Endodermal cell (in vitro differentiated cells): ENCODE measurements around the gene PRPF19. TPM values are rescaled to one million over a fixed set of nuclear protein-coding genes. Genes with fewer than 3 reads are reported as not detected.

Experiments
- DNase-seq: peaks from one replicate; pipeline ENCODE4 v3.0.0-alpha.2; 2017
- H3K27ac ChIP-seq: 2 replicates; pipeline ENCODE4 v1.5.1; 2013; ENCODE audit warnings: mild to moderate bottlenecking, low read depth, low read length, moderate library complexity
- H3K27me3 ChIP-seq: 2 replicates; pipeline ENCODE4 v1.6.1; 2013; ENCODE audit warnings: mild to moderate bottlenecking, low read length, moderate library complexity; ENCODE audit not compliant: insufficient read depth, control insufficient read depth, poor library complexity, severe bottlenecking
- H3K36me3 ChIP-seq: 2 replicates; pipeline ENCODE4 v1.7.0; 2013; ENCODE audit warnings: mild to moderate bottlenecking, low read length, moderate library complexity; ENCODE audit not compliant: control insufficient read depth, insufficient read depth
- H3K4me1 ChIP-seq: one replicate; pipeline ENCODE4 v1.7.0; 2013; ENCODE audit warnings: low read length; ENCODE audit not compliant: control insufficient read depth, insufficient read depth
- H3K4me3 ChIP-seq: 2 replicates; pipeline ENCODE4 v1.5.1; 2013; ENCODE audit warnings: mild to moderate bottlenecking, low read length, moderate library complexity
- H3K9ac ChIP-seq: 2 replicates; pipeline ENCODE4 v1.6.1; 2013; ENCODE audit warnings: mild to moderate bottlenecking, low read length, moderate library complexity; ENCODE audit not compliant: poor library complexity, severe bottlenecking; ENCODE audit errors: extremely low read depth
- H3K9me3 ChIP-seq: 2 replicates; pipeline ENCODE4 v1.6.1; 2013; ENCODE audit warnings: mild to moderate bottlenecking, low read length, moderate library complexity; ENCODE audit not compliant: control insufficient read depth
- H3K27ac Mint-ChIP-seq: 2 replicates; pipeline ENCODE4 v1.8.0; 2020; ENCODE audit warnings: mixed read lengths
- H3K27me3 Mint-ChIP-seq: 2 replicates; pipeline ENCODE4 v1.8.0; 2021; ENCODE audit warnings: mild to moderate bottlenecking, mixed read lengths; ENCODE audit not compliant: insufficient read depth
- H3K36me3 Mint-ChIP-seq: 2 replicates; pipeline ENCODE4 v1.8.0; 2020; ENCODE audit warnings: low read depth, mixed read lengths
- H3K4me1 Mint-ChIP-seq: 2 replicates; pipeline ENCODE4 v1.8.0; 2020; ENCODE audit warnings: mixed read lengths
- H3K4me3 Mint-ChIP-seq: 2 replicates; pipeline ENCODE4 v1.8.0; 2020; ENCODE audit warnings: mild to moderate bottlenecking, moderate library complexity, mixed read lengths
- H3K9me3 Mint-ChIP-seq: 2 replicates; pipeline ENCODE4 v1.8.0; 2020; ENCODE audit warnings: mild to moderate bottlenecking, mixed read lengths
- WGBS, 2 experiments: methylation state at CpG; one replicate each; pipeline versions ENCODE4 v1.1.5 to v1.1.7; 2013; ENCODE audit warnings: missing lambda C conversion rate in 2 of 2, mixed read lengths in 1 of 2; ENCODE audit not compliant: insufficient coverage in 1 of 2, insufficient read length in 1 of 2; 5-methylcytosine and 5-hydroxymethylcytosine counted together
- total RNA-seq, 2 donors: library from RNA; stranded (reverse); fragmentation: NEBNext Ultra II Directional in 1 of 2; extraction: Animal tissue kit (Norgen Biotek cat#: 25700) in 1 of 2; gene quantifications; 2 replicates in 1 of 2; 3 replicates in 1 of 2; pipeline ENCODE4 v1.2.1, GENCODE V29; 2021
- TF ChIP-seq, protein P1 (sequence below): fragments of 200-600 bp; sonication (generic); conservative IDR thresholded peaks from 2 replicates; pipeline ENCODE4 v1.5.0; 2021; ENCODE audit warnings: antibody characterized with exemption, mild to moderate bottlenecking

PRPF19 gene
- total RNA-seq, 2 donors from 2014 or later, result 106 to 109 TPM

DNA sequence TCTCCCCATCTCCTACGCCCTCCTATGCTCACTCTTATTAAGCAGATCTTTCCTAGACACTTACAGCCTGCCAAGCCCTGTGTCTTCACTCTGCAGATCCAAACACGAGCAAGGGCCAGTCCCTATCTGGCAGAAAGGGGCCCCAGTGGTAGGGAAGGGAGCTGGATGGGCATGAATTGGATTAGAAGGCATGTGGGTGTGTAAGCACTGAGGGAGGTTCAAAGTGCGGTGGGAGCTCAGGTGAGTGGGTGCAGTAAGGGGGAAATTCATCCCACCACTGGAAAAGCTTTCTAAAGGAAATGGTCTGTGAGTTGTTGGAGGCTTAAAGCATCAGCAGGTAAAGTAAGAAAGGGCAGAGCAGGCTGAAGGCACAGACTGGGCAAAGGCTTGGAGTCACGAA is 23.4 kb upstream of the PRPF19 start:
- Mint-ChIP-seq H3K9me3 (no peaks in the 10 kb centered on the region), H3K27ac (no peak overlapping the region), H3K4me1 (peaks cover 10% of the 10 kb centered on the region), H3K4me3 (no peak overlapping the region), H3K27me3 (peaks cover 8% of the 10 kb centered on the region), H3K36me3 (peaks cover 48% of the 10 kb centered on the region)
- no peaks in the 10 kb centered on the region for H3K9me3 ChIP-seq
- DNase-seq, result no peak
- TF ChIP-seq, protein P1, sequence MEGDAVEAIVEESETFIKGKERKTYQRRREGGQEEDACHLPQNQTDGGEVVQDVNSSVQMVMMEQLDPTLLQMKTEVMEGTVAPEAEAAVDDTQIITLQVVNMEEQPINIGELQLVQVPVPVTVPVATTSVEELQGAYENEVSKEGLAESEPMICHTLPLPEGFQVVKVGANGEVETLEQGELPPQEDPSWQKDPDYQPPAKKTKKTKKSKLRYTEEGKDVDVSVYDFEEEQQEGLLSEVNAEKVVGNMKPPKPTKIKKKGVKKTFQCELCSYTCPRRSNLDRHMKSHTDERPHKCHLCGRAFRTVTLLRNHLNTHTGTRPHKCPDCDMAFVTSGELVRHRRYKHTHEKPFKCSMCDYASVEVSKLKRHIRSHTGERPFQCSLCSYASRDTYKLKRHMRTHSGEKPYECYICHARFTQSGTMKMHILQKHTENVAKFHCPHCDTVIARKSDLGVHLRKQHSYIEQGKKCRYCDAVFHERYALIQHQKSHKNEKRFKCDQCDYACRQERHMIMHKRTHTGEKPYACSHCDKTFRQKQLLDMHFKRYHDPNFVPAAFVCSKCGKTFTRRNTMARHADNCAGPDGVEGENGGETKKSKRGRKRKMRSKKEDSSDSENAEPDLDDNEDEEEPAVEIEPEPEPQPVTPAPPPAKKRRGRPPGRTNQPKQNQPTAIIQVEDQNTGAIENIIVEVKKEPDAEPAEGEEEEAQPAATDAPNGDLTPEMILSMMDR, result no peak
- H3K27ac ChIP-seq, result no peak overlapping the region
- H3K9ac ChIP-seq, result no peak overlapping the region
- H3K36me3 ChIP-seq, result peaks cover 39% of the 10 kb centered on the region
- H3K4me3 ChIP-seq, result no peak overlapping the region
- 89 to 95% methylated on average over 3 to 4 of the region's 4 CpGs for WGBS, 2 experiments
- no peaks in the 10 kb centered on the region for H3K27me3 ChIP-seq
- no peaks in the 10 kb centered on the region for H3K4me1 ChIP-seq

DNA sequence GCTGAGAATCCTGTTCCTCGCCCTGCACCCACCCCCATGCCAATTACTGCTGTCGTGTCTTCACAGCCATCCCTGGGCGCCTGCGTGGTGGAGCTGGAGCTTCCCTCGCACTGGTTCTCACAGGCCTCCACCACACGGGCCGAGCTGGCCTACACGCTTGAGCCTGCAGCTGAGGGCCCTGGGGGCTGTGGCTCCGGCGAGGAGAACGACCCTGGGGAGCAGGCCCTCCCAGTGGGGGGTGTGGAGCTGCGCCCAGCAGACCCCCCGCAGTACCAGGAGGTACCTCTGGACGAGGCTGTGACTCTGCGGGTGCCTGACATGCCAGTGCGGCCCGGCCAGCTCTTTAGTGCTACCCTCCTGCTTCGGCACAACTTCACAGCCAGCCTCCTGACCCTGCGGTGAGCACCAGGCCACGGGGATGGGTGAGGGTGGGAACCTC is 22.2 kb upstream of the PRPF19 start:
- no peaks in the 10 kb centered on the region for H3K9me3 ChIP-seq
- H3K27me3 ChIP-seq, result no peaks in the 10 kb centered on the region
- WGBS, 2 experiments, result 96 to 100% methylated on average over 7 to 20 of the region's 20 CpGs
- H3K36me3 Mint-ChIP-seq, result peaks cover 43% of the 10 kb centered on the region
- no peak overlapping the region for H3K4me3 Mint-ChIP-seq
- no peak overlapping the region for H3K9ac ChIP-seq
- H3K36me3 ChIP-seq, result peaks cover 39% of the 10 kb centered on the region
- no peaks in the 10 kb centered on the region for H3K9me3 Mint-ChIP-seq
- peaks cover 6% of the 10 kb centered on the region for H3K4me1 ChIP-seq
- no peak overlapping the region for H3K27ac ChIP-seq
- H3K4me1 Mint-ChIP-seq, result peaks cover 13% of the 10 kb centered on the region
- no peak for DNase-seq
- peaks cover 10% of the 10 kb centered on the region for H3K27me3 Mint-ChIP-seq
- H3K27ac Mint-ChIP-seq, result no peak overlapping the region
- TF ChIP-seq, protein P1, result no peak
- H3K4me3 ChIP-seq, result no peak overlapping the region

DNA sequence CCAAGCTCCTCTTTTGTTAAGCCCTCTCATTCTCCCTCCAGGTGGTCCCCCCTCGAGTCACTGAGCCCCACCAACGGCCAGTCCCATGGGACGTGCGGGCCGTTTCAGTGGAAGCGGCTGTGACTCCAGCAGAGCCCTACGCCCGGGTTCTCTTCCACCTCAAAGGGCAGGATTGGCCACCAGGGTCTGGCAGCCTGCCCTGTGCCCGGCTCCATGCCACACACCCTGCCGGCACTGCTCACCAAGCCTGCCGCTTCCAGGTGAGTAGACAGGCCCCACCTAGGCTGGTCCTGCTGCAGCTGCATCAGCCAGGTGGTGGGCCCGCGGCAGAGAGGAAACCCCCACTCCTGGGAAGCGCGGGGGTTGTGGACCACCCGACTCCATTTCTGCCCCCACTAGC is 21.2 kb upstream of the PRPF19 start:
- Mint-ChIP-seq H3K4me3 (no peak overlapping the region), H3K27me3 (peaks cover 10% of the 10 kb centered on the region), H3K4me1 (peaks cover 13% of the 10 kb centered on the region), H3K36me3 (peaks cover 45% of the 10 kb centered on the region), H3K9me3 (no peaks in the 10 kb centered on the region), H3K27ac (no peak overlapping the region)
- 90 to 91% methylated on average over 6 to 16 of the region's 16 CpGs for WGBS, 2 experiments
- Histone ChIP-seq H3K36me3 (peaks cover 38% of the 10 kb centered on the region), H3K4me1 (peaks cover 8% of the 10 kb centered on the region), H3K27me3 (no peaks in the 10 kb centered on the region), H3K9me3 (no peaks in the 10 kb centered on the region), H3K9ac (no peak overlapping the region), H3K4me3 (no peak overlapping the region), H3K27ac (no peak overlapping the region)
- DNase-seq, result no peak
- TF ChIP-seq, protein P1, result no peak
